Activated CD4-positive, alpha-beta T cell treated with anti-CD3 and anti-CD28 coated beads, Interleukin-2, Interleukin-4, amounts not matched to agents 100 ng/mL and 50 ng/mL, durations not matched to agents 16 hours and 8 hours (primary cell): ENCODE results near the gene GMPPB.
"Not testable (repeated sequence)": the region's sequence is repeated elsewhere in the genome, so short reads cannot be mapped to it uniquely, and the experiment has no call there.

ENCODE experiments used
- DNase-seq: peaks from one replicate; pipeline ENCODE4 v3.0.0-alpha.2; 2020; ENCODE audit warnings: low spot score

The GMPPB gene

GRCh38 chr3:49713336-49714105 is 10.2 kb downstream of the GMPPB start:
- DNase-seq, result no peak

- DNase-seq, result no peak
These were observed 11.0 kb downstream of the GMPPB start for GRCh38 chr3:49712631-49713317.

- DNase-seq, result no peak
These were observed 11.6 kb downstream of the GMPPB start for GRCh38 chr3:49712166-49712565.

GRCh38 chr3:49711489-49711888 is 12.3 kb downstream of the GMPPB start:
- no peak for DNase-seq

GRCh38 chr3:49709852-49710251 is 13.9 kb downstream of the GMPPB start:
- DNase-seq, result no peak

- DNase-seq, result no peak
These were observed 16.7 kb downstream of the GMPPB start for GRCh38 chr3:49707113-49707480.

GRCh38 chr3:49706456-49707112 is 17.2 kb downstream of the GMPPB start:
- DNase-seq, result no peak

GRCh38 chr3:49705390-49705960 is 18.3 kb downstream of the GMPPB start:
- no peak for DNase-seq

GRCh38 chr3:49704629-49705028 is 19.1 kb downstream of the GMPPB start:
- DNase-seq, result no peak

- no peak for DNase-seq
These were observed 19.8 kb downstream of the GMPPB start for GRCh38 chr3:49703956-49704355.

- peak; percentile 65 for DNase-seq
These were observed 20.3 kb downstream of the GMPPB start for GRCh38 chr3:49703443-49703927.

GRCh38 chr3:49702672-49703071 is 21.1 kb downstream of the GMPPB start:
- DNase-seq, result no peak

GRCh38 chr3:49701388-49702077 is 22.2 kb downstream of the GMPPB start:
- no peak for DNase-seq

GRCh38 chr3:49700453-49701128 is 23.2 kb downstream of the GMPPB start:
- DNase-seq, result no peak

- no peak for DNase-seq
These were observed 23.7 kb downstream of the GMPPB start for GRCh38 chr3:49700014-49700413.

- no peak for DNase-seq
These were observed 24.3 kb downstream of the GMPPB start for GRCh38 chr3:49699281-49699979.

GRCh38 chr3:49695350-49696015 is 28.3 kb downstream of the GMPPB start:
- not testable (repeated sequence) for DNase-seq

- not testable (repeated sequence) for DNase-seq
These were observed 29.2 kb downstream of the GMPPB start for GRCh38 chr3:49694409-49695070.

- DNase-seq, result not testable (repeated sequence)
These were observed 32.3 kb downstream of the GMPPB start for GRCh38 chr3:49691481-49691880.

GRCh38 chr3:49690856-49691255 is 32.9 kb downstream of the GMPPB start:
- DNase-seq, result not testable (repeated sequence)
